HS-27A (cell line): Measurements from ENCODE around the gene SGMS1.

ENCODE experiments used
- DNase-seq: peaks from one replicate; pipeline ENCODE4 v3.0.0-alpha.2; 2012; ENCODE audit warnings: low read depth, missing footprints

SGMS1 gene

DNA sequence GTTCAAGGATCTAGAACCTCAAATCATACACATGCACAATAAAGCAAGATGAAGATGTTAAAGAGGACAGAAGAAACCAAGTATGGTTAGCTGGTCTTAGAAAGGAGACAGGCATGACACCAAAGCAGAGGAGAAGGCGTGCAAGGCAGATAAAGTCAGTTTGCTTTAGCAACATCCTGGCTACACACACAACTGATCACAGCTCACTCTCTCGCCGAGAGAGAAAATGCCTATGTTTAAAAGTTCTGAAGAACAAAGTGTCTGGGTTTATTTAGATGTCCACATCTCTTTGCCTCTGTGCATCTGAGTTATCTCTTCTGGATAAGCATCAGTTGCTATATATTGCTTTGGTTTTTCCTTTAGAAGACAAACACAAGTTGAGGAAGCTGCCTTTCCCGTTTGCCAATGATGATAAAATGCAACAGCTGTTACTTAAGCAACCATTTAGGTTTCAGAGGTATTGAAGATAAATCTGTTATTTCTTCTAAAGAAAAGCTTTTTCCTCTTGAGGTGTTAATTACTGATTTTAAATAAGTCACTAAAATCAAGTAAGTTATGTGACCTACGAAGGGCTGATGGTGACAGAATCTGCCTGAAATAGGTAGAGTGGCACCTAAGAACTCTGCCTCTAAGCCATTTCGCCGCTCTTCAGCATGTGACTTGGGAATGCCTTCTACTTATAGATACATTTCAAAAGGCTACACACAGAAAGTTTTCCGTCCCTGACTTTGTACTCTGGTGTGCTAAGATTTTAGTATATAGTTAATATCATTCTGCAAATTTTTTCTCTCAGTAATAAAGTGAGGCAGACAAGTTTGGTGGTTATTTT lies 226.2 kb downstream of the SGMS1 start:
- DNase-seq = no peak

DNA sequence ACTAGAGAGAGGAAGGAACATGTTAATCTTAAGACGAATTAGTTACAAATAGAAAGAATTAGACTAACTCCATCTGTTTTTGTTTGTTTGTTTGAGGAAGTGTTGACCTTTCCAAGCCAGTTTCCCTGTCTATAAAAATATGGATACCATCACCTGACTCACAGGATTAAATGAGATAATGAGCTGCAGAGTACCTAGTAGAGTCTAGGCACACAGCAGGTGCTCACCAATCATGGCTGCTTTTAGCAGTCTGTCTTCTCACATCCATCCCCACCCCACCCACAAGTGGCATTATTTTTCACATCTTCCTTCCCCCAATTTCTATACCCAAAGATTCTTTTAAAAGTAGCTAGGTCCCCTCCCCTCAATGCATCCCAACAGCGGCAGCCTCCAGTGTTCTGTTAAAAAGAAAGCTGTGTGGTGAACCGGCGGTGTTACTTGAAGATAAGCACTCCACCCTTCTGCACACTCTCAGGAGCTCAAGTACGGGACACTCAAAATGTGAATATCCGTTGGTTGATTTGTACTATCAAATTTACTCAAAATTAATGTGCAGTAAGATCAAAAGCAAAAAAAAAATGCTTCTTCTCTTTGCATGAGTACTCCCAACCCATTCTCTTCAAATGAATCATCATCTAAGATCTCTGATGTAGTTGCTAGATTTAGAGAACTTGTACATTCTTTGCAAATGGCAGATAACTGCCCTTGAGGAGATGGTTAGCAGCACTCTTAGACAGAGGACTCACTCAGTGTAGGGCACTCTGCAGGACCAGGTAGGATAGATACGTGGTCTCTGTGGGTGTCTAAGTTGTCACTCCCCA lies 227.1 kb downstream of the SGMS1 start:
- DNase-seq = no peak

DNA sequence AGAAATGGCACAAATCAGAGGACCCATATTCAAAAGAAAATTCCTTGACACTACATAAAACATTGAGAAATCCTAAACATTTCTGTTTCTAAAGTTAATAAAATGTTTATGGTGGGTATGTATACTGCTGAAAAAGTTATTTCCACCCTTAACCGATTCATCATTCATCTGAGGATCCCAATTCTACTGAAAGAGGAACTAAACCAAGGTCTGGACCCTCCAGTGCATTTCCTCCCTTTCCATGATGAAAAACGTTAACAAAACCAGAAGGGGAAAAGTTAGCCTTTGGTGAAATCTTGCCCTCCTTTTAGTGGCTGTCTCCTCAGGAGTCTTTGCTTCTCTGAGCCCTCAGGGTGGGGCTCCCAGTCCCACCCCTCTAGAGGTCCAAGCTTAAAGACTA lies 227.9 kb downstream of the SGMS1 start:
- DNase-seq = no peak

DNA sequence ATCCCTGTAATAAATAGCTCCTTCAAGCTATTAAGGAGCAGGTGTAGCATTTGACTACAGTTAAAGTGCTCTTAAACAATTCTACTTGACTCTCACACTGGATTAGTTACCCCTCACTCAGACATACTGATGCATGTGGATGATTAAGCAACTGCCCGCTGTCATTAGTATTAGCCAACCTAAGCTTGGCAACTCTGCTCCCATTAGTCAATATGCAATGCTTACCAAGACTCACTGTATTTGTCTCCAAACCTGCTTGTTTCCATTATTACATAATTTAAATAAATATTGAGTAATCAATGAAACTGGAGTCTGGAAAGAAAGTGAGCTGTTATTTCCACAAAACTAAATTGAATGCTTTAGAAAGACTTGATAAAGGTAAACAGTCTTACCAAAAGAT lies 228.5 kb downstream of the SGMS1 start:
- no peak for DNase-seq

DNA sequence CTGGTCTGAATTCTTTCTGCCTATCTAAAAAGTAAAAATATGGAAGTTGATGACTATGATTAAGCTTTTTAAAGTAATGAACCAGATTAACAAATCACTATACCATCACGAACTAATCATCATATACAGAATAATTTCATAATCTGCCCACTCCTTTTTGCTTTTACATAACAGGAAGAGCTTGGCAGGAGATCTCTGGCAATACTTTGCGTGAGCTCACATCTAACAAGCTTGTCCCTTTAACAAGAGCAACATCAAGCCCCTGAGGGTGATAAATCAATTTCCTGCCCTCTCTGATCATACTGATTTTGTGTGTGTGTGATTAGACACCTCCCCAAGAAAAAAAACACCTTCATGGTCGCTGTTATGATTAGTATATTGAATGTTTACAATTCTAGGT lies 228.9 kb downstream of the SGMS1 start:
- DNase-seq = no peak

DNA sequence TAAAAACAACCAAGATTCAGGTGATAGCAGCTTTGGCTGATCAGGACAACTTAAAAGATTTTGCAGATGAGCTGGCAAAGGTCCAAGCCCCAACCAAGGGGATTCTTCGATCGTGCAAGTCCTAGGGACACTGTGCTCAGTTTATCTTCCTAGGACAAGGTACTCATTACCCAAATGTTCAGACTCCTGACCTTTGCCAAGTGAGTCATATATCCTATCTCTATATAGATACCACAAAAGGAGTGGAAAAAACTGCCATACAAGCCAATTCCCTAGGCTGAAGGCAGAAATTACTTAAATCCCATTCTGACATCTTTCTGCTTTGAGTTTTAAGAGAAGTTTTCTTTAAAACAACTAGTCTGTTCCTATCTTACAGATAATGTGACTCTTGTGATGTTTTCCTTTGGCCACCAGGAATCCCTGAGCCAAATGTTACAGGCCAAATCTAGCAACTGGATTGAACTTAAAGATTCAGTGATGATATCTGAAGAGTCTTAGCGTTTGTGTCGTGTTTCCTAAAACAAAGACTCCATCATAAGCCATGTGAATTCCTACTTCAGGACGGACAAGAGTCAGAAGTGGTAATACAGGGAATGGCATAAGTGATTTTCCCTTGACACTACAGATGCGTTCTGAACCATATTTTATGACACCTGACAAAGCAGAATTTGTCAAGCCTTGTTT lies 229.8 kb downstream of the SGMS1 start:
- no peak for DNase-seq

DNA sequence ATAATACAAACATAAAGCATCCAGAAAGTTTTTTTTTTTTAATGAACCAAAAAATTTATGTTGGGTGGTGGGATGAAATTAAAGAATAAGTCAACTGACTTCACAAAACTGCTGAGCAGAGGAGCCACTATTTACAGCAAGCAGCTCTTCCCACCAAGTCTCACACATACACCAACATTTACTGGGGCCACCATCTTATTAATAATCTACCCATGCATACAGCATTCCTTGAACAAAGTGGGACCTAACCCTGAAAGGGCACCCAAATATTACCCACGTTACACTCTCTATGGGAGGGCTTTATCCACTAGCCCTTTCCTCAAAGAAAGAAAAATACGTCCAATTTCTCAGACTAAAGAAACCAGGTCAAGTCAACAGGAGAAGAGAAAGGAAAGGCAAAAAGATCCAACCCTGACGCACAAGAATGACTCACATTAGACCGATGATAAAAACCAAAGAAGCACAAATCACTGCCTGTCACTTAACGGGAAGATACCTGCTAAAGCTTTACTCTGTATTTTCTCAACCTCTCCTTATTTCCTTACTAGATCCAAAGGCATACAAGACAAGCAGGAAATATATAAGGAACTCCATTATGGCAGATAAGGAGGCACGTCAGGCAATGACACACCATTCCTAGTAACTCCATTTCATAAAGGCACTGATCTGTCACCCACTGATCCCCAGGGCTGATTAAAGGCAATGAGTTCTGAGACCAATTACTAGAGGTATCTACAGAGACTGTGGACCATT lies 230.6 kb downstream of the SGMS1 start:
- no peak for DNase-seq

DNA sequence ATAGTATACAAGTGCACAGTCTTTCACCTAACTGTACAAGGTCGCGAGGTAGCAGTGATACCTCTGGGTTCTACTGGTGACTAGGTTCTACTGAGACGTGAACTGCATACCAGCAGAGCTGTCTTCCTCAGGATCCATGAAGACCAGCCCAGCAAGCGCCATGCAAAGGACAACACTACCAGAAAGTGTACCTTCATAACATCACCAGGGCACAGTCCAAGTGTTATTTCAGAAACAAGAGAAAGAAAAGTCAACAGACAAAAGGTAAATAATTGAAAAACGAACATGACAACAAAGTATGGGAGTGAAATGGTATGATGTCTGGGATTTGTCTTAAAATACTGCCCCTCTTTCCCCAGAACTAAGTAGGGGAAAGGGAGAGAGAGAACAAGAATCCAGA lies 231.3 kb downstream of the SGMS1 start:
- no peak for DNase-seq

DNA sequence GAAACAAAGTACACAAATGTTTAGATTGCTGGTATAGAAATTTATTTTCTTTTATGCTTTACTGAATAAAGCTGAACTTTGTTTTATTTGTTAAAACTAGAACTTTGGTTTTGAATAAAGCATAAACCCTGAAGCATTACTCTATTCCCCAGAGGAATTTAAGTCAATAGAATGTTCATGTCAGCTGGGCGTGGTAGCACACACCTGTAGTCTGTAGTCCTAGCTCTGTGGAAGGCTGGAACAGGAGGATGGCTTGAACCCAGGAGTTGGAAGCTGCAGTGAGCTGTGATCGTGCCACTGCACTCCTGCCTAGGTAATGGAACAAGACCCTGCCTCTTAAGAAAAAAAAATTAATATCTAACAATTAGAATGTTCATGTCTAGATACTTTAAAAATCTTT lies 233.5 kb downstream of the SGMS1 start:
- DNase-seq = no peak

DNA sequence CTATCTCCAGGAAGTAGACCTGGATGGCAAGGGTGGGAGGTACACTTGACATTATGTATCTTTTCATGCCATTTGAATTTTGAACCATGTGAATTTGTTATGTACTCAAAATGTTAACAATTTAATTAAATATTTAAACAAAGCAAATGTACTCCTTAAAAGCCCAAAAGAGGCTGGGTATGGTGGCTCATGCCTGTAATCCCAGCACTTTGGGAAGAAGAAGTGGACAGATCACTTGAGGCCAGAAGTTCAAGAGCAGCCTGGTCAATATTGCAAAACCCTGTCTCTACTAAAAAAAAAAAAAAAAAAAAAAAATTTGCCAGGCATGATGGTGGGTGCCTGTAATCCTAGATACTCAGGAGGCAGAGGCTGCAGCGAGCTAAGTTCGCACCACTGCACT lies 235.6 kb downstream of the SGMS1 start:
- DNase-seq = no peak

DNA sequence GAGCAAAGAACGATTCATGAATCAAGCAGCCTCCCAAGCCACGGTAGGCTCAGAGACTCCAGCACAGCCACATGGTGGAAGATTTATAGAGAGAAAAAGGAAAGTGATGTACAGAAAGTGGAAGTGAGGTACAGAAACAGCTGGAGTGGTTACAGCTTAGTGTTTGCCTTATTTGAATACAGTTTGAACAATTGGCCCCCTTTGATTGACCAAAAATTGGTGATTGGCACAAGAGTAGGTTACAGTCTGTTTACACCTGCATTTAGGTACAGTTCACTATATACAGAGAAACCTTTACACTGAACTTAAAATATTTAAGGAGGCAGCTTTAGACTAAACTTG lies 236.1 kb downstream of the SGMS1 start:
- DNase-seq = no peak

DNA sequence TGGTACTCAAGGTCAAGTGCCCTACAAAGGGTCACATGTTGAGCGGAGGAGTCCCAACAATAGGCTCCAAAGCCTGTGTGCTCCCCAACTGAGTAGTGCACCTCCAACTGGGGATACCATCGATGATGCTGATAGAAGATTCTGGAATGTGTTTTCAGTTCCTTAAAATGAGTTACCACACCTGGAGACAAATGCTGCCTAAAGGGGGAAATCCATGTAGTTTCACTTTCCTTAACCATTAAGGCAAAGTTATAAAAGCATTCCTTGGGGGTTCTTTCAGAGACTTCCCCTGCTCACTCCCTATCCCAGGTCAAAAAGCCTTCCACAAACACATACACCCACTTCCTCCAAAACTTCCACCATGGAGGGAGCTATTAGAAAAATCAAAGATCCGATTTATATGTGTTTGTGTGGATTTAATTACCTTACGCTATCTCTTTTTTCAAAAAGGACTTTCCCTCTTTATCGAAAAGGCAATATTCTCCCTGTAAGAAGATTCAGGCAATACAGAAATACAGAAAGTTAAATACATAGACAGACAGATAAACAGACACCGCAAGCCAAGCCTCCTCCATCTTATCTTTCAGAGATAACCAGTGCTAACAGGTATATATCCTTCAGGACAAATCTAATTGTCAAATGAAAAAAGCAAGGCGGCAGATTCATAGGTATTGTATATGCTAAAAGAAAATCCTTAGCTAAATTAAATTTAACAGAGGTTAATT lies 236.6 kb downstream of the SGMS1 start:
- DNase-seq = no peak

DNA sequence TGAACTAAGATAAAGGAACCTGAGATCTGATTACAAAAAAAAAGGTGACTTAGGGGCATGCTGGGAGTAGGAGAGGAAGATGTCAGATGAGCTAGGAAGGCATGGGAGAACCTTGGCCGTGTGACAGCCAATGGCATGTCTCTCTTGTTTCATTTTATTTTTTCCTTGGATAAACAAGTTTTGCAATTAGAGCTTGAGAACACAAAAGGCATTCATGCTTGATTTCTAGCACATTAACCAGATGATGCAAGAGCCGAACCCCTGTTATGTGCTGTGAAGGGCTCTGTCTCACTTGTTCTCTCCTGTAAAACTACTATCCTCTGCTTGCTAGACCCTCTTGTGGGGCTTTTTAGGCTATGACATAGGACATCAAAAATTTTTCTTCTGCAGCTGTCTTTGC lies 238.1 kb downstream of the SGMS1 start:
- DNase-seq = no peak

DNA sequence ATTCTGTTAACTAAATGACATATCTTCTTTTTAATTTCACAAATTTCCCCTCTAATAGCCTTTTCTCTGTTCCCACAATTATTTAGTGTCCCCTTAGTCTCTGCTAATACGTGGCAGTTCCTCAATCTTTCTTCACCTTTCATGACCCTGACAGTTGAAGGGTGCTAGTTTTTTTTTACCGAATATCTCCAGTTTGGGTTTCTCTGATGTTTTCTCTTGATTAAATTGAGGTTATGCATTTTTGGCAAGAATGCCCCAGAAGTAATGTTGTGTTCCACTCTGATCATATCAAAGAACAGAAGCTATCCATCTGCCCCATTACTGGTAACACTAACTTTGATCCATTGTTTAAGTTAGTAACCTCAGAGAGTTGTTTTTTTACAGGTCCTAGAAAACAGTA lies 238.9 kb downstream of the SGMS1 start:
- no peak for DNase-seq

DNA sequence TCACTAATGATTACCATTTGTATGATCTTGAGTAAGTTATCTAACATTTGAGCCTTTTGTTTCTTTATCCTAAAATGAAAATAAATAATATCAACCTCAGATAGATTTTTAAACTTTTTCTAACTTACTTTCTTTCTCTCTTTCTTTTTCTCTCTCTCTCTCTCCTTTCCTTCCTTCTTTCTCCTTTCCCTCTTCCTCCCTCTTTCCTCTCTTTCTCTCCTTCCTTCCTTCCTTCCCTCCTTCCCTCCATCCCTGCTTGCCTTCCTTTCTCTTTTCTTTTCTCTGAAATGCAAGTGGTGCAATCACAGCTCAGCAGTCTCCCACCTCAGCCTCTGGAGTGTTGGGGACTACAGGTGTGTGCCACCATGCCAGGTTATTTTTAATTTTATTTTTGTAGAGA lies 239.5 kb downstream of the SGMS1 start:
- no peak for DNase-seq

DNA sequence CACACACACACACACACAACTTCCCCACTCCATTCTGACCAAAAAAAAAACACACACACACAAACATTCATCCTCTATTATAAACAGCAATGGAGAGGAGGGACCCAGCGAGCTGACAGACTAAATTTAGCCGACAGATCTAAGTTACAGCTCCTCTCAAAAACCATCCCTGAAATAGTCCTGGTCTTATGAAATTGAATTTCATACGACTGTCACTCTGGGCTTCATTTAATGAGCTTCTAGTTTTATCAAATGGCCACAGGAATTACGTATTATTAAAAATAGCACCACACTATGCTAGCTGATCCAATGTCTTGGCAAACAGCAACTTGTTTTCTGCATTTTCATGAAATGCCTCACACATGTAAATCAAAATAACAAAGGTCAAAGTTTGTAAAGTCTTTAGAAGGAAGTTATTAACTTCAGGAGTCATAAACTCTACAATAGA lies 241.2 kb downstream of the SGMS1 start:
- no peak for DNase-seq

DNA sequence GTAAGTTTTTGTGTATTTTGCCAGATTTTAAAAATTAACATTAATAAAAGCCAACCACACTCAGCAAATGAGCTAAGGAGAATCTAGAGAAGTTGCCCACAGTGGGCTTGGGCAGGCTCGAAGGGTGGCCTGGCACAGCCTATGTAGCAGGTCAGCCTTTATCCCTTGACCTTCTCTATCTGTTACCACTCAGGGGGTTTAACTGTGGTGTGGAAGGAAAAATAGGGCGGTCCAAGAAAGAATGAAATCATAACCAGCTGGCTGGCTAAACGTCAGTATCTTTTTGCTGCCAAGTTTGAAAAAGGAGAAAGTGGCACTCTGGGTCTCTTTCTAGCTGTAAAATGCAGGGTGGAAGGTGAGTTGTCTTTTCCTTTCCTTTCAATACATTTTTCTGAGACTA lies 242.1 kb downstream of the SGMS1 start:
- DNase-seq = no peak

DNA sequence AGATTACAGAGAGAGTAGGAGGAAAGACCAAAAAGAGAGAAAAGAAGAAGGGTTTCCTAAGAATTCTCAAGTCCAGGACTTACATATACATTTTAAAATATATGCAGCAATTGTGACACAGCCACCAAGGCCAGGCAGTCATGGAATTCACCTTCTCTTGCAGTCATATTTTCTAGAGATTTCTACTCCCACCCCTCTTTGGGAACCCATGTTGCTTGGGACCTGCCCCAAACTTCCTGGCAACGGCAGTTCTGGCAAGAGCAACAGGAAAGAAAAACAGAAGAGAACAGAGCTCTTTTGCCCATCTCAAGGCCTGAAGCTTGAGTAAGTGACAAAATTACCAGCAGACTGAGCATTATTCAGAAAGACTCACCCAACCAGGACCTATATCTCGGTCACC lies 244.1 kb downstream of the SGMS1 start:
- no peak for DNase-seq

DNA sequence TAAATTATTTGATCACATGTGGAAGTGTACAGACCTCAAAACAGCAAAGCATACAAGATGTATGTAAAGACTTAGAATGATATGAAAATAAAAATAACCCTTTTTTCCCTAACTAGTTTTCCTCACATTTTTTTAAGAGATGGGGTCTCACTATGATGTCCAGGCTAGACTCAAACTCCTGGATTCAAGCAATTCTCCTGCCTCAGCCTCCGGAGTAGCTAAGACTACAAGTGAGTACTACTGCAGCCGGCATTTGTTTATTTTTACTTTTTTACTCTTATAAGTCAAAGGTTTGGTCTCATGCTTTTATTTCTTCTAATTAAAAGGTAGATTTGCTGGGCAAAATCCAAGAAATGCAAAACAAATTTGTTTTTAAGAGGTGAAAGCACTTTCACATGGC lies 248.0 kb downstream of the SGMS1 start:
- no peak for DNase-seq

DNA sequence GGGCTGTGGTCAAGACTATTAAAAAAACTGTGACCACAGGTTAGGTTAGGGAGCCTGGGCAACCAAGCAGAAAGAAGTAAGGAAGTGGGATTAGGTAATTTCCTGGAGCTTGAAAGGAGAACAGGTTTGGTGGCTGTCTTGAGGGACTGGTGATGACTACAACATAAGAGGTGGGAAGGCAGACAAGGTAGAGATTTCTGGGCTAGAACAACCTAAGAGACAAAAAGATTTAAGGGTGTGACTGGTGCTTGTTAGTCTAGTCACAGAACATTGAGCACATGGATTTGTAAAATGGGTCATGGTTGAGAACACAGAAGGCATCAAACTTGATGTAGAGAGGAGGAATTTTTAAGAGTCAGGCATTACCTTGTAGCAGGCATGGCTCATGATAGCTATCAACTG lies 248.7 kb downstream of the SGMS1 start:
- DNase-seq = no peak

DNA sequence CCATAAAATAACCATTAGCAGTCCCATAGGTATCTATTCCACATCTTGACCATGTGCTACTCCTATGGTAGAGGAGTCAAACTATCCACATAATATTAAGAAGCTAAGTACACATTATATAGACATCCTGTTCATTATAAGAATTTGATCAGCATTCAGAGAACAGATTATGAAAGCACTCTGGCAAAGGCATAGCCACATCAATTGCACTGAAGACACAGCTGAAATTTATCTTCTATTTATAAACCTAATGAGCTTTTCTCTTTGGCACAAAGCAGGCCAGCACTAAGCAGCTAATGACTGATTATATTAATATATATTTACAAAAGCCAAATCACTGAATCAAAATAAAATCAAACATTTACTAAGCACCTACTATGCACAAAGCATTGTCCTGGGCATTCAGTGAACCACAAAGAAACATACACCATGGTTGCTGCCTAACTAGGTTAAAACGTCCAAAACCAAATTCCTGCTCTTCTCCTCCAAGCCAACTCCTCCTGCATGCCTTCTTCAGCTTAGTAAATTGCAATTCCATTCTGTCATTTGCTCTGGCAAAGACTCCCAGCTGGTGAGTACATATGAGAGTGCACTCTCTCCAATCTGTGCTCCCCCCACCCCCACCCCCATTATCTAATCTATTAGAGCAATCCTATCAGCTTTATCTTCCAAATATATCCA lies 249.8 kb downstream of the SGMS1 start:
- no peak for DNase-seq
